ENCODE results near the gene KCNA2.

Gene KCNA2

GRCh38 chr1:110618668-110619067 lies 12.5 kb upstream of the KCNA2 start:
- no peak for TF ChIP-seq CTCF (IDR thresholded peaks at IDR 0.05; ENCODE audit: low read length, missing control alignments)
- H3K4me3 ChIP-seq (replicated peaks; ENCODE audit: low read depth, low read length): no peak overlapping the region
- DNase-seq (ENCODE audit: low read depth): no peak

DNA sequence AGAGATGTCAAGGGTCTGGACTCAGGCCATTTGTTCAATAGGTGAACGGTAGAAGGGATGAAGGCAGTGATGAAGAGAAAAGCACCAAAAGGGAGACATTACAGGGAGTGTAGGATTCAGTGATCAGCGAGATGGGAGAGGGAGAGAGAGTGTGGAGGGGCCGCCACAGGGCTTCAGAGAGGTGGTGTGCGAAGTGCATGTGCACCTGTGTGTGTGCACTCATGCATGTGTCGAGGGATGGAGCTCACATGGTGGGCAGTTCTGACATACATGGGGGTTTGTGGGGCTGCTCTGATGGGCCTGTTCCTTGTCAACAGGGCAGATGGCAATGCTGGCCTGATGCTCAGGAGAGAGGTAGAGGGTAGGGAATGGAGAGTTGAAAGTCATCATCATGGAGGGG lies 11.4 kb upstream of the KCNA2 start:
- TF ChIP-seq CTCF (IDR thresholded peaks at IDR 0.05; ENCODE audit: low read length, missing control alignments): no peak
- DNase-seq (ENCODE audit: low read depth): no peak
- H3K4me3 ChIP-seq (replicated peaks; ENCODE audit: low read depth, low read length): no peak overlapping the region

- TF ChIP-seq CTCF (IDR thresholded peaks at IDR 0.05; ENCODE audit: low read length, missing control alignments): no peak
- DNase-seq (ENCODE audit: low read depth): no peak
These were observed 11.0 kb upstream of the KCNA2 start for GRCh38 chr1:110617116-110617515.

DNA sequence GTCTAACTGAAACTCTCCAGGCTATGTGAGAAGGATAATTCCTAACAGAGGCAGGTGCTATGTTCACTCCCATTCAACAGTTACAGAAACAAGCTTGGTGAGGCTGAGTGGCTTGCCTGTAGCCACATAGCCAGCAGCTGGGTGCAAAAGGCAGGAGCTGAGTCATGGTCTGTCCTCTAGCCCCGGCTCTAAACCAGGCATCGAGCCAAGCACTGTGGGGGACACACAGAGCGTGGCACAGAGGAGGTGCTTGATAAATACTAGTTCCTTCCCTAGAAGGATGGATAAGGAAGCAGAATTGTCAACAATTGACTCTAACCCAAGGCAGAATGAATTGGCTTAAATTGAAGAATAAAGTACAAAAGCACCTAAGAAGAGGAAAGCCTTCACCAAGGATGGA lies 10.4 kb upstream of the KCNA2 start:
- DNase-seq (ENCODE audit: low read depth): no peak
- no peak overlapping the region for H3K4me3 ChIP-seq (replicated peaks; ENCODE audit: low read depth, low read length)
- no peak for TF ChIP-seq CTCF (IDR thresholded peaks at IDR 0.05; ENCODE audit: low read length, missing control alignments)

More at GRCh38 chr1:110617116-110617515, 11.0 kb upstream of the KCNA2 start:
- no peak overlapping the region for H3K4me3 ChIP-seq (replicated peaks; ENCODE audit: low read depth, low read length)

DNA sequence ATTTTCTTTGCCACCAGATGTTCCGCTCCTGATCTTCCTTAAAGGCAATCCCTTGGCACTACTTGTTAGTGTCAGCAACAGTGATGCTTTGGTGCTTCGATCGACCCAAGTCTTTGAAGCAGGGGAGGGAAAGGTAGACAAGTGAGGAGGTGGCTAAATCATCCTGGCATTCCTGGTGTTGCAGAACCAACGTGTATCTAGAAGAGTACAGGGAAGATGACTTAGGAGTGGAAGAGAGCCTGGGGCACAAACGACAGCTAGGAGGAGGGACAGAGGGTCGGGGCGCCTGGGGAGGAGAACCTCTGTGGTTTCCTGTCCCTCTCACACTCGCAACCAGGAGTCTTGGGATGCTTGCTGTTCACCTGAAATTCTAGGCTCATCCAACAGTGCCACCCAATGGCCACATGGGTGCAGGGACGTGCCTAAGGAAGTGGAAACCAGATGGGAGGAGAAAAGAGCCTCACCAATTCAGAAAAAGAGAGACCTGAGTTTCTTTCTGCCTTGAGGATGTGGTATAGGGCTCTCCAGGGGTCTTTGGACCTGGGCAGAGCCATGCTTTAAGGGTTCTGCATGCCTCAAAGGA lies 9.5 kb upstream of the KCNA2 start:
- peak; percentile 64 for DNase-seq (ENCODE audit: low read depth)
- TF ChIP-seq CTCF (IDR thresholded peaks at IDR 0.05; ENCODE audit: low read length, missing control alignments): peak; percentile 79
- no peak overlapping the region for H3K4me3 ChIP-seq (replicated peaks; ENCODE audit: low read depth, low read length)

- no peak for TF ChIP-seq CTCF (IDR thresholded peaks at IDR 0.05; ENCODE audit: low read length, missing control alignments)
- DNase-seq (ENCODE audit: low read depth): no peak
- no peak overlapping the region for H3K4me3 ChIP-seq (replicated peaks; ENCODE audit: low read depth, low read length)
These were observed 6.0 kb upstream of the KCNA2 start for GRCh38 chr1:110612060-110612745.
